Colon (tissue), 2 donors: ENCODE data around the gene CHMP1A.

Experiments used
- FAIRE-seq: peaks from 2 replicates; lab custom pipeline; 2012; peaks lifted over from hg19 to GRCh38; lab: Jason Lieb, UNC
- donor health status: control.
- donor health status: control.

Gene CHMP1A

GRCh38 chr16:89623511-89624261 is 33.8 kb downstream of the CHMP1A start:
- FAIRE-seq, result no peak

- no peak for FAIRE-seq
These were observed 35.7 kb downstream of the CHMP1A start for GRCh38 chr16:89621698-89622409.

GRCh38 chr16:89621136-89621697 is 36.3 kb downstream of the CHMP1A start:
- FAIRE-seq, result no peak

- no peak for FAIRE-seq
These were observed 37.1 kb downstream of the CHMP1A start for GRCh38 chr16:89620406-89620841.

- FAIRE-seq, result no peak
These were observed 37.7 kb downstream of the CHMP1A start for GRCh38 chr16:89619840-89620239.

- FAIRE-seq, result no peak
These were observed 39.2 kb downstream of the CHMP1A start for GRCh38 chr16:89618109-89618998.

GRCh38 chr16:89617036-89617435 is 40.5 kb downstream of the CHMP1A start:
- no peak for FAIRE-seq

- no peak for FAIRE-seq
These were observed 40.9 kb downstream of the CHMP1A start for GRCh38 chr16:89616623-89617022.

- FAIRE-seq, result no peak
These were observed 41.9 kb downstream of the CHMP1A start for GRCh38 chr16:89615596-89616090.

GRCh38 chr16:89615176-89615575 is 42.3 kb downstream of the CHMP1A start:
- FAIRE-seq, result no peak

- FAIRE-seq, result no peak
These were observed 43.5 kb downstream of the CHMP1A start for GRCh38 chr16:89613954-89614459.

GRCh38 chr16:89613231-89613953 is 44.1 kb downstream of the CHMP1A start, which contains the start of gene DPEP1:
Gene DPEP1, plus strand, starts transcription at chr16:89613642. Its CDS starts 16,769 bp downstream, at chr16:89630411.
- no peak for FAIRE-seq

GRCh38 chr16:89612415-89613166 is 44.9 kb downstream of the CHMP1A start:
- no peak for FAIRE-seq

- FAIRE-seq, result no peak
These were observed 47.4 kb downstream of the CHMP1A start for GRCh38 chr16:89610108-89610453.

- FAIRE-seq, result no peak
These were observed 49.4 kb downstream of the CHMP1A start for GRCh38 chr16:89607937-89608740.

GRCh38 chr16:89607453-89607852 is 50.1 kb downstream of the CHMP1A start:
- no peak for FAIRE-seq

GRCh38 chr16:89606006-89606405 is 51.5 kb downstream of the CHMP1A start:
- no peak for FAIRE-seq

GRCh38 chr16:89605186-89605970 is 52.1 kb downstream of the CHMP1A start:
- FAIRE-seq, result no peak

- no peak for FAIRE-seq
These were observed 52.7 kb downstream of the CHMP1A start for GRCh38 chr16:89604764-89605163.
